GM12878 (cell line): ENCODE measurements around the gene ELMO2. TPM values are rescaled to one million over a fixed set of nuclear protein-coding genes. Genes with fewer than 3 reads are reported as not detected.

ENCODE experiments used
- ATAC-seq: fragments of 200-7000 bp; cut with Tn5 transposase; 3 replicates; pipeline ENCODE4 v1.9.1; 2020; ENCODE audit warnings: mild to moderate bottlenecking, moderate library complexity
- BruUV-seq: library from RNA; stranded (reverse); fragments of 400-500 nt; replicated peaks from 2 replicates; lab custom pipeline; 2021; lab: Mats Ljungman, UMichigan
- CTCF ChIA-PET: fragments of 300-600 bp; sonication (Branson Sonifier 250); formaldehyde crosslinking; extraction: SDS; loops from one replicate; lab custom pipeline; 2021; ENCODE audit warnings: inconsistent platforms; lab: Yijun Ruan, JAX
- POLR2A ChIA-PET: fragments of 350-600 bp; formaldehyde crosslinking; extraction: SDS; loops from one replicate; lab custom pipeline; 2021; ENCODE audit warnings: inconsistent platforms; lab: Charles Lee
- RAD21 ChIA-PET: fragments of 300-600 bp; sonication (Branson Sonifier 250); formaldehyde crosslinking; loops from one replicate; lab custom pipeline; 2023; ENCODE audit warnings: antibody characterized with exemption; ENCODE audit not compliant: unreplicated experiment; lab: Charles Lee
- SMC1A ChIA-PET: fragments of 300-600 bp; sonication (Branson Sonifier 250); formaldehyde crosslinking; loops from one replicate; lab custom pipeline; 2023; ENCODE audit not compliant: unreplicated experiment, uncharacterized antibody; lab: Charles Lee
- DNase-seq: peaks from one replicate; pipeline ENCODE4 v3.0.0-alpha.2; 2011; ENCODE audit warnings: low read depth, low spot score
- FAIRE-seq: peaks from 3 replicates; lab custom pipeline; 2011; peaks lifted over from hg19 to GRCh38; lab: Jason Lieb, UNC
- H2AFZ ChIP-seq: 2 replicates; pipeline ENCODE4 v1.6.0; 2011; ENCODE audit warnings: low read depth, low read length, control low read depth; ENCODE audit not compliant: control insufficient read depth
- H3K27ac ChIP-seq: 2 replicates; pipeline ENCODE4 v1.5.1; 2011; ENCODE audit warnings: control low read depth; ENCODE audit not compliant: control insufficient read depth, insufficient read depth
- H3K27me3 ChIP-seq, 2 experiments: replicated peaks in 1 of 2; 2 replicates each; pipeline versions ENCODE4 v1.6.0 to v1.6.1; 2011; ENCODE audit warnings: low read length in 1 of 2; ENCODE audit not compliant: control insufficient read depth in 2 of 2, insufficient read depth in 2 of 2
- H3K36me3 ChIP-seq, 2 experiments: 2 replicates each; pipeline ENCODE4 v1.5.1; 2011; ENCODE audit warnings: low read length in 1 of 2; ENCODE audit not compliant: control insufficient read depth in 2 of 2, insufficient read depth in 2 of 2
- H3K4me1 ChIP-seq: 2 replicates; pipeline ENCODE4 v1.6.1; 2011; ENCODE audit warnings: mild to moderate bottlenecking, low read length, moderate library complexity, mixed read lengths; ENCODE audit not compliant: control insufficient read depth, insufficient read depth
- H3K4me2 ChIP-seq: 2 replicates; pipeline ENCODE4 v1.6.0; 2011; ENCODE audit warnings: control low read depth; ENCODE audit not compliant: control insufficient read depth, insufficient read depth
- H3K4me3 ChIP-seq: fragments of 200-600 bp; sonication (generic); 2 replicates; pipeline ENCODE4 v1.5.1; 2016
- H3K79me2 ChIP-seq: 2 replicates; pipeline ENCODE4 v1.6.0; 2011; ENCODE audit warnings: low read length; ENCODE audit not compliant: control insufficient read depth, insufficient read depth
- H3K9ac ChIP-seq: 2 replicates; pipeline ENCODE4 v1.8.0; 2011; ENCODE audit warnings: low read length, control low read depth, mixed read lengths; ENCODE audit not compliant: control insufficient read depth, insufficient read depth
- H3K9me3 ChIP-seq: replicated peaks from 3 replicates; pipeline ENCODE4 v1.5.1; 2011; ENCODE audit warnings: mild to moderate bottlenecking, low read length; ENCODE audit not compliant: control insufficient read depth, insufficient read depth
- H4K20me1 ChIP-seq: 2 replicates; pipeline ENCODE4 v1.6.0; 2011; ENCODE audit not compliant: control insufficient read depth, insufficient read depth
- CBX3 ChIP-seq: fragments of 200-600 bp; sonication (generic); IDR thresholded peaks from 2 replicates; pipeline ENCODE4 v1.6.1; 2016; ENCODE audit warnings: low read depth, borderline replicate concordance
- CHD2 ChIP-seq: IDR thresholded peaks from 2 replicates; pipeline ENCODE4 v1.6.1; 2011; ENCODE audit warnings: low read depth, low read length, improper control_type of control experiment, borderline replicate concordance
- CHD4 ChIP-seq: fragments of 200-600 bp; sonication (generic); IDR thresholded peaks from 2 replicates; pipeline ENCODE4 v1.6.1; 2016; ENCODE audit warnings: mild to moderate bottlenecking
- E4F1 ChIP-seq: fragments of 450-650 bp; IDR thresholded peaks from 2 replicates; pipeline ENCODE4 v1.6.1; 2018; ENCODE audit warnings: borderline replicate concordance, mild to moderate bottlenecking; ENCODE audit not compliant: partially characterized antibody
- FOXM1 ChIP-seq: IDR thresholded peaks from 2 replicates; pipeline ENCODE4 v1.6.1; 2012; ENCODE audit warnings: low read depth, mild to moderate bottlenecking, inconsistent platforms, low read length, moderate library complexity
- HSF1 ChIP-seq: fragments of 150-350 bp; IDR thresholded peaks from 2 replicates; pipeline ENCODE4 v1.6.1; 2014; ENCODE audit warnings: mild to moderate bottlenecking, low read depth, low read length
- IKZF2 ChIP-seq, 2 experiments: fragments of 450-650 bp; IDR thresholded peaks; 2 replicates each; pipeline ENCODE4 v1.6.1; 2017; ENCODE audit warnings: mild to moderate bottlenecking in 2 of 2, moderate library complexity in 2 of 2
- IRF4 ChIP-seq: IDR thresholded peaks from 2 replicates; pipeline ENCODE4 v1.6.1; 2011; ENCODE audit warnings: low read depth, low read length
- NFIC ChIP-seq: IDR thresholded peaks from 2 replicates; pipeline ENCODE4 v1.6.1; 2012; ENCODE audit warnings: low read depth, mild to moderate bottlenecking, inconsistent platforms, low read length, moderate library complexity
- PRDM15 ChIP-seq: fragments of 450-650 bp; formaldehyde crosslinking; IDR thresholded peaks from 2 replicates; pipeline ENCODE4 v1.4.0; 2020; ENCODE audit warnings: mild to moderate bottlenecking, moderate library complexity
- SIN3A ChIP-seq: IDR thresholded peaks from 2 replicates; pipeline ENCODE4 v1.6.1; 2012; ENCODE audit warnings: low read depth, low read length, improper control_type of control experiment
- SP1 ChIP-seq: IDR thresholded peaks from one replicate; pipeline ENCODE4 v1.6.1; 2011; ENCODE audit warnings: low read depth, low read length
- SUPT20H ChIP-seq: IDR thresholded peaks from 2 replicates; pipeline ENCODE4 v1.6.1; 2011; ENCODE audit warnings: low read depth, mild to moderate bottlenecking, low read length, moderate library complexity, borderline replicate concordance; ENCODE audit not compliant: control insufficient read depth
- TBL1XR1 ChIP-seq: IDR thresholded peaks from 2 replicates; pipeline ENCODE4 v1.6.1; 2012; ENCODE audit warnings: low read depth, low read length, improper control_type of control experiment
- YBX1 ChIP-seq: fragments of 450-650 bp; IDR thresholded peaks from 2 replicates; pipeline ENCODE4 v1.6.1; 2016; ENCODE audit warnings: antibody characterized with exemption
- ZNF384 ChIP-seq: IDR thresholded peaks from 2 replicates; pipeline ENCODE4 v1.6.1; 2012; ENCODE audit warnings: low read depth, mild to moderate bottlenecking, low read length, improper control_type of control experiment, borderline replicate concordance
- ZNF622 ChIP-seq: fragments of 450-650 bp; IDR thresholded peaks from 2 replicates; pipeline ENCODE4 v1.6.1; 2017; ENCODE audit warnings: mild to moderate bottlenecking, inconsistent platforms
- WGBS: methylation state at CpG from one replicate; pipeline ENCODE4 v1.1.6; 2016; ENCODE audit warnings: low lambda C conversion rate; ENCODE audit not compliant: insufficient replicate concordance, insufficient coverage; ENCODE audit errors: missing lambda C conversion rate; 5-methylcytosine and 5-hydroxymethylcytosine counted together
- in situ Hi-C: fragments of 300-500 bp; cut with MboI; formaldehyde crosslinking; loops from 9 replicates; pipeline ENCODE4 v1.14.3; 2018; ENCODE audit warnings: mixed read lengths
- intact Hi-C: fragments of 100-400 bp; cut with micrococcal nuclease; formaldehyde crosslinking; loops from one replicate; pipeline ENCODE4 v1.14.2; 2022; ENCODE audit not compliant: unreplicated experiment
- polyA plus RNA-seq, 11 experiments: library from polyadenylated mRNA; depleted of rRNA in 4 of 11; unstranded in 6 of 11; stranded (reverse) in 5 of 11; fragments of >200 nt; fragmentation: Nextera tagmentation in 4 of 11; fragmentation: Illumina TruSeq in 1 of 11; extraction: Ambion mirVana in 4 of 11; extraction: Trizol in 1 of 11; gene quantifications; 1 replicate in 1 of 11; 2 replicates in 10 of 11; pipeline versions ENCODE4 v1.2.1 to v1.2.3, GENCODE V29; 2011 to 2016; ENCODE audit warnings: inconsistent platforms in 2 of 11, missing spikeins in 2 of 11, low read depth in 1 of 11
- total RNA-seq, 4 experiments: library from RNA; depleted of rRNA in 3 of 4; stranded (reverse); fragments of >200 nt in 3 of 4; fragmentation: Illumina TruSeq in 1 of 4; extraction: Trizol in 1 of 4; gene quantifications; 2 replicates each; pipeline versions ENCODE4 v1.2.1 to v1.2.3, GENCODE V29; 2013 to 2021

The ELMO2 gene
- total and polyA plus RNA-seq, 10 of the 15 experiments (the other 5 are each of a cell fraction or from before 2014, with no cell fraction given), result 14.2 to 40.2 (median 37.6) TPM

GRCh38 chr20:46333161-46333991 is 73.0 kb downstream of the ELMO2 start:
- Histone ChIP-seq H2AFZ (no peak overlapping the region), H3K27me3 (peaks cover 4 to 6% of the 10 kb centered on the region in 2 experiments; a peak in 3 of 4 replicates), H4K20me1 (no peaks in the 10 kb centered on the region), H3K79me2 (no peaks in the 10 kb centered on the region), H3K4me2 (no peak overlapping the region), H3K27ac (no peak overlapping the region), H3K4me1 (no peaks in the 10 kb centered on the region), H3K9ac (no peak overlapping the region), H3K36me3 (no peaks in the 10 kb centered on the region), H3K9me3 (no peaks in the 10 kb centered on the region), H3K4me3 (no peak overlapping the region)
- CTCF ChIA-PET, result interaction anchor here (1.5 to 1.6 kb wide), 2 partner anchors 15 to 27 kb away, joined by 5 to 7 read pairs; no protein-coding TSS in a partner anchor
- 22% methylated on average over 8 of the region's 8 CpGs for WGBS
- no TSS peak for BruUV-seq
- POLR2A ChIA-PET, result no interaction called here
- intact Hi-C loops, result no loop called here
- no peak for ATAC-seq
- in situ Hi-C loops, result no loop called here
- DNase-seq, result no peak
- SMC1A ChIA-PET, result interaction anchor here (1.1 to 1.5 kb wide), 3 partner anchors 10 to 74 kb away, joined by 3 read pairs; no protein-coding TSS in a partner anchor
- RAD21 ChIA-PET, result no interaction called here
- no peak for FAIRE-seq
- TF ChIP-seq YBX1 (no peak), SIN3A (no peak), CHD2 (no peak), PRDM15 (CRISPR knock-in tag) (no peak), NFIC (no peak), CHD4 (no peak), IRF4 (no peak), SUPT20H (no peak), ZNF622 (no peak), FOXM1 (no peak), TBL1XR1 (no peak), IKZF2 (IDR thresholded peaks at IDR 0.05) (no peak), E4F1 (no peak), CBX3 (no peak), SP1 (no peak), HSF1 (no peak), ZNF384 (no peak)
